ENCODE results near the gene LYZ. TPM values are rescaled to one million over a fixed set of nuclear protein-coding genes. Genes with fewer than 3 reads are reported as not detected.

LYZ gene
- total and polyA plus RNA-seq, 2 donors (not counting 3 experiments of a cell fraction or from before 2014, with no cell fraction given) = not detected

GRCh38 chr12:69331909-69332684 is 16.1 kb upstream of the LYZ start:
- Histone ChIP-seq H3K27ac (ENCODE audit: insufficient read depth, low read depth, low read length) (no peak overlapping the region), H3K4me1 (ENCODE audit: control insufficient read depth, extremely low read depth, insufficient read depth, low read length) (peaks cover 3% of the 10 kb centered on the region), H3K36me3 (ENCODE audit: control insufficient read depth in 2 of 2, extremely low read depth in 1 of 2, insufficient read depth in 2 of 2, low read length in 2 of 2) (no peaks in the 10 kb centered on the region), H3K9ac (replicated peaks; ENCODE audit: extremely low read depth, insufficient read depth, low read length) (no peak overlapping the region), H3K4me2 (ENCODE audit: insufficient read depth, low read length) (peak overlapping the region; percentile 77), H3K79me2 (ENCODE audit: control insufficient read depth, insufficient read depth, low read length) (no peaks in the 10 kb centered on the region), H3K9me3 (replicated peaks; ENCODE audit: control insufficient read depth, insufficient read depth, low read length) (no peaks in the 10 kb centered on the region), H3K9me1 (replicated peaks; ENCODE audit: control insufficient read depth, extremely low read depth, insufficient read depth, low read length) (no peaks in the 10 kb centered on the region), H3K4me3 (replicated peaks in 1 of 3; ENCODE audit: insufficient read depth in 1 of 3, low read depth in 1 of 3, low read length in 3 of 3) (no peak overlapping the region), H2AFZ (ENCODE audit: low read depth, low read length) (peak overlapping the region; percentile 39), H4K20me1 (replicated peaks; ENCODE audit: control insufficient read depth, extremely low read depth, insufficient read depth, low read length) (no peaks in the 10 kb centered on the region), H3K27me3 (ENCODE audit: control insufficient read depth in 2 of 2, insufficient read depth in 2 of 2, low read length in 2 of 2) (peaks cover 44 to 63% of the 10 kb centered on the region in 2 experiments)
- POLR2A ChIA-PET = no interaction called here
- FAIRE-seq = no peak
- no TSS peak for BruUV-seq (replicated peaks)
- intact Hi-C loops (cut with micrococcal nuclease) = no loop called here
- dilution Hi-C loops (cut with MboI; ENCODE audit: extremely low pct_ligation_motif_present, low sequenced_read_pairs) = no loop called here
- CTCF ChIA-PET = interaction anchor here (1.4 kb wide), 1 partner anchor 25 kb away, joined by 5 read pairs; no protein-coding TSS in a partner anchor
- DNase-seq (ENCODE audit: low read depth, low spot score) = no peak
- TF ChIP-seq EZH2 (IDR thresholded peaks at IDR 0.05; ENCODE audit: borderline replicate concordance, low read depth, low read length, severe bottlenecking) = no peak
- no peak for TF ChIP-seq POLR2A (IDR thresholded peaks at IDR 0.05; ENCODE audit: low read depth, low read length)
- TF ChIP-seq GATA2 (IDR thresholded peaks at IDR 0.05; ENCODE audit: insufficient read depth, insufficient read length, low read depth, low read length) = no peak
- no peak for TF ChIP-seq MAX (IDR thresholded peaks at IDR 0.05; ENCODE audit: insufficient read depth, insufficient read length)
- TF ChIP-seq FOS (IDR thresholded peaks at IDR 0.05; ENCODE audit: borderline replicate concordance, insufficient read depth, low read length) = no peak
- TF ChIP-seq JUN (IDR thresholded peaks at IDR 0.05; ENCODE audit: borderline replicate concordance, insufficient read depth, insufficient read length, low read depth) = no peak
- TF ChIP-seq POLR2AphosphoS5 (IDR thresholded peaks at IDR 0.05; ENCODE audit: insufficient read depth, low read depth, low read length) = no peak
- TF ChIP-seq MYC (IDR thresholded peaks at IDR 0.05; ENCODE audit: low read depth, low read length) = no peak
- no peak for TF ChIP-seq CTCF (IDR thresholded peaks at IDR 0.05; ENCODE audit: extremely low read depth in 1 of 2, insufficient read depth in 1 of 2, low read depth in 1 of 2, low read length in 2 of 2)
